ENCODE data around the gene ITGB3. TPM values are rescaled to one million over a fixed set of nuclear protein-coding genes. Genes with fewer than 3 reads are reported as not detected.

ITGB3 gene
- total RNA-seq, 3 donors from 2014 or later: 3.8 to 29.8 (median 14.6) TPM

DNA sequence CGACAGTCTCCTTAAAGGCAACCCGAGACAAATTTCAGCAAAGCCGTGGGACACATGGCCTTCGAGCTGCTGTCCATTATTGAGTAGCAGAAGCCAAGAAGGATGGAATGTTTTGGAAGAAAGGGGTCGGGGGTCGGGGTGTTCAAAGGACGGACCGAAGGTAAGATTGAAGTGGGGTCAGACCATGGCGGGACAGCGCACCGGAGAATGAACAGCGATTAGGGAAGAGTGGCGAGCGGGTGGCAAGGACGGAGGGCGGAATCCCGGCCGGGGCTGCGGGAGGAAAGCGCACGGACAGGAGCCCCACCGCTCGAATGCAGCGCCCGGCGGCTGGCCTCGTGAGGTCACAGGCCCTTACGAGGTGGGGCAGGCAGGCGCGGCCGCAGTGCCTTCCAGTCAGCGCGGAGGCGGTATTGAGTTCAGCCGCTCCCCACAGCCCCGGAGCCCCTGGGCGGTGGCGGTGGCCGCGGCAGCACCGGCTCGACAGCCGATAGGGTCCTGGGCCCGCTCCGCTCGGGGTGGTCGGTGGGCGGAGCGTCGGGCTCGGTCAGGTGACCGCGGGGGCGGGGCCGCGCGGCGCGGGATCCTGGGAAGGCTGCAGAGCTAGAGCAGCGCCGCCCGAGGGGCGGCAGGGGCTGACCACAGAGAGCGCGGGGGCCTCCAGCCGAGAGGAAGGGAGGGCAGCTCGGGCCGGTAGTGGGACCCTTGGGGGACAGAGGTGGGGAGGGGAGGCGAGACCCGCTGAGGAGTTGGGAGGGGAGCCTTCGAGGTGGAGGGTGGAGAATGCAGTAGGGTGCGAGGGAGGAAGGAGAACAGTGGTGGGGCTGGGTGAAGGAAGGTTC is 70.0 kb downstream of the ITGB3 start, which contains the start of gene EFCAB13:
EFCAB13 (plus strand) TSS at position 574 of the 842 bp plus-strand sequence. CDS start 4,399 bp downstream, outside the sequence.
- H3K36me3 ChIP-seq: no peaks in the 10 kb centered on the region
- peak within 1 kb of the TSS; percentile 94 to 95 for H3K27ac ChIP-seq
- DNase-seq (ENCODE audit: low spot score in 2 of 2): peak; percentile 84 to 87
- intact Hi-C loops (cut with DNase I; ENCODE audit: low total_unique reads): no loop called here
- H3K4me3 ChIP-seq: peak within 1 kb of the TSS; percentile 72 to 83 (median 73)
- H3K27me3 ChIP-seq: no peaks in the 10 kb centered on the region
- TF ChIP-seq POLR2AphosphoS5 (IDR thresholded peaks at IDR 0.05) (peak in 2 of 3 donors; percentile 71 to 81), POLR2A (IDR thresholded peaks at IDR 0.05) (peak; percentile 90)
- TF ChIP-seq, protein P1, sequence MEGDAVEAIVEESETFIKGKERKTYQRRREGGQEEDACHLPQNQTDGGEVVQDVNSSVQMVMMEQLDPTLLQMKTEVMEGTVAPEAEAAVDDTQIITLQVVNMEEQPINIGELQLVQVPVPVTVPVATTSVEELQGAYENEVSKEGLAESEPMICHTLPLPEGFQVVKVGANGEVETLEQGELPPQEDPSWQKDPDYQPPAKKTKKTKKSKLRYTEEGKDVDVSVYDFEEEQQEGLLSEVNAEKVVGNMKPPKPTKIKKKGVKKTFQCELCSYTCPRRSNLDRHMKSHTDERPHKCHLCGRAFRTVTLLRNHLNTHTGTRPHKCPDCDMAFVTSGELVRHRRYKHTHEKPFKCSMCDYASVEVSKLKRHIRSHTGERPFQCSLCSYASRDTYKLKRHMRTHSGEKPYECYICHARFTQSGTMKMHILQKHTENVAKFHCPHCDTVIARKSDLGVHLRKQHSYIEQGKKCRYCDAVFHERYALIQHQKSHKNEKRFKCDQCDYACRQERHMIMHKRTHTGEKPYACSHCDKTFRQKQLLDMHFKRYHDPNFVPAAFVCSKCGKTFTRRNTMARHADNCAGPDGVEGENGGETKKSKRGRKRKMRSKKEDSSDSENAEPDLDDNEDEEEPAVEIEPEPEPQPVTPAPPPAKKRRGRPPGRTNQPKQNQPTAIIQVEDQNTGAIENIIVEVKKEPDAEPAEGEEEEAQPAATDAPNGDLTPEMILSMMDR (IDR thresholded peaks at IDR 0.05): peak in 1 of 3 donors; percentile 28
- H3K9me3 ChIP-seq: no peaks in the 10 kb centered on the region
- no peaks in the 10 kb centered on the region for H3K4me1 ChIP-seq

DNA sequence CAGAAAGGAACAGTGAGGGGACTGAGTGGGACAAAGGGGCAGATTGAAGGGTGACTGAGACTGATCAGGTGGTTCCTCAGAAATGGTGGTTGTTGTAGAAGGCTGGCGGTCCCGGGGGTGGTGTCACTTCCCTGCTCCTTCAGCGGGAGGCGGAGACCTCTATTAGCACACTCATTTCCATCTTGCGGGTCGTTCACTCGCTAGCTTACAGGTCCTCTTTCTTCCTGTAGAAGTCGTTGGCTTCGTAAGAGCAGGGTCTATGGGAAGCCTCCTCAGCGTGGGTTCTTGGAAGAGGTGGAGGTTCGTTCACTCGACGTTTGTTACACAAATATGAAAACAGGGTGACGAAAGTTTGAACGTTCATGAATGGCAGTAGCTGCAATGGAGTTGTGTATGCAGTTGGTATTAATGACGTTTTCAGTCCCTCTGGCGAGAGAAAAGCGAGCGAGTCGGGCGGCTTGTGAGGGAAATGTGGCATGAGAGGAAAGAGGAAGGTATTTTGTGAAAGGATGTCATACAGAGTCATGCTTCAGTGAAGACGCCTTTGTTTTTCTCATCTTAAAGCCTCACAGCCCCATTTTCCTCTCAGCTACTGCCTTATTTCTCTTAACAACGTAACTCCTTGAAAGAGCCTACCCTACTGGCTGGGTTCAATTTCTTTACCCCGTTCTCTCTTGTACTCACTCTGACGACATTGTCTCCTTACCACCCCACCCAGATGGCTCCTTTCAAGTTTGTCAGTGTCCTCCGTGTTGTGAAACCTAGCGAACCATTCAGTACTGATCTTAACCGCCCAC is 70.8 kb downstream of the ITGB3 start:
- Histone ChIP-seq H3K27ac (peak overlapping the region; percentile 94 to 95), H3K4me3 (peak overlapping the region; percentile 72 to 83 (median 73)), H3K4me1 (no peaks in the 10 kb centered on the region), H3K27me3 (no peaks in the 10 kb centered on the region), H3K36me3 (no peaks in the 10 kb centered on the region), H3K9me3 (no peaks in the 10 kb centered on the region)
- peak; percentile 62 to 66 for DNase-seq (ENCODE audit: low spot score in 2 of 2)
- TF ChIP-seq POLR2A (IDR thresholded peaks at IDR 0.05): no peak
- TF ChIP-seq, protein P1 (IDR thresholded peaks at IDR 0.05): no peak
- no peak for TF ChIP-seq POLR2AphosphoS5 (IDR thresholded peaks at IDR 0.05)
- intact Hi-C loops (cut with DNase I; ENCODE audit: low total_unique reads): no loop called here

DNA sequence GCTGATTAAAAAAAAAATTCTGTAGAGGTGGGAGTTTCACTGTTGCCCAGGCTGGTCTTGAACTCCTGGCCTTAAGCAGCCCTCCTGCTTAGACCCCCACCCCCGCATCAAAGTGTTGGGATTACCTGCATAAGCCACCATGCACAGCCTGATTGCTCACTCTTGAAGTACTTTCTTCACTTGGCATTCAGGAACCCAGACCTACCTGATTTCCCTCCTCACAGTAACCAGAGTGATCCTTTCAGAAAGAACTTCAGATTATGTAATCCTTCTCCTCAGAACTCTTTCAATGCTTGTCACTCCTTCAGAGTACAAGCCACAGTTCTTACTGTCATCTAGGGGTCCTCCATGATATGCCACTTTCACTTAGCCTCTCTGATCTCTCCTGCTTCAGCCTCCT is 71.5 kb downstream of the ITGB3 start:
- DNase-seq (ENCODE audit: low spot score in 2 of 2): no peak
- H3K4me3 ChIP-seq: no peak overlapping the region
- H3K4me1 ChIP-seq: no peaks in the 10 kb centered on the region
- H3K36me3 ChIP-seq: no peaks in the 10 kb centered on the region
- no peak overlapping the region for H3K27ac ChIP-seq
- intact Hi-C loops (cut with DNase I; ENCODE audit: low total_unique reads): no loop called here
- TF ChIP-seq POLR2AphosphoS5 (IDR thresholded peaks at IDR 0.05): no peak
- TF ChIP-seq, protein P1 (IDR thresholded peaks at IDR 0.05): no peak
- no peak for TF ChIP-seq POLR2A (IDR thresholded peaks at IDR 0.05)
- H3K9me3 ChIP-seq: no peaks in the 10 kb centered on the region
- H3K27me3 ChIP-seq: no peaks in the 10 kb centered on the region

DNA sequence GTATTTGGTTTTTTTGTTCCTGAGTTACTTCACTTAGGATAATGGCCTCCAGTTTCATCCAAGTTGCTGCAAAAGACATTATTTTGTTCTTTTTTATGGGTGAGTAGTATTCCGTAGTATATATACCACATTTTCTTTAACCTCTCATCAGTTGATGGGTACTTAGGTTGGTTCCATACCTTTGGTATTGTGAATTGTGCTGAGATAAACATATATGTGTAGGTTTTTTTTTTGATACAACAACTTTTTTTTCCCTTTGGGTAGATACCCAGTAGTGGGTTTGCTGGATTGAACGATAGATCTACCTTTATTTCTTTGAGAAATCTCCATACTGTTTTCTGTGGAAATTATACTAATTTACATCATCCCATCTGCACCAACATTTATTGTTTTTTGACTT is 76.9 kb downstream of the ITGB3 start:
- intact Hi-C loops (cut with DNase I; ENCODE audit: low total_unique reads): no loop called here
- H3K4me1 ChIP-seq: no peaks in the 10 kb centered on the region
- TF ChIP-seq POLR2AphosphoS5 (IDR thresholded peaks at IDR 0.05): no peak
- TF ChIP-seq, protein P1 (IDR thresholded peaks at IDR 0.05): no peak
- TF ChIP-seq POLR2A (IDR thresholded peaks at IDR 0.05): no peak
- H3K4me3 ChIP-seq: no peak overlapping the region
- H3K9me3 ChIP-seq: no peaks in the 10 kb centered on the region
- no peak for DNase-seq (ENCODE audit: low spot score in 2 of 2)
- no peak overlapping the region for H3K27ac ChIP-seq
- H3K27me3 ChIP-seq: no peaks in the 10 kb centered on the region
- peaks cover 8% of the 10 kb centered on the region for H3K36me3 ChIP-seq

Data from breast epithelium (tissue), 4 donors.